ENCODE measurements around the gene HOPX.
"Not testable (repeated sequence)": the region's sequence is repeated elsewhere in the genome, so short reads cannot be mapped to it uniquely, and the experiment has no call there.

The HOPX gene

DNA sequence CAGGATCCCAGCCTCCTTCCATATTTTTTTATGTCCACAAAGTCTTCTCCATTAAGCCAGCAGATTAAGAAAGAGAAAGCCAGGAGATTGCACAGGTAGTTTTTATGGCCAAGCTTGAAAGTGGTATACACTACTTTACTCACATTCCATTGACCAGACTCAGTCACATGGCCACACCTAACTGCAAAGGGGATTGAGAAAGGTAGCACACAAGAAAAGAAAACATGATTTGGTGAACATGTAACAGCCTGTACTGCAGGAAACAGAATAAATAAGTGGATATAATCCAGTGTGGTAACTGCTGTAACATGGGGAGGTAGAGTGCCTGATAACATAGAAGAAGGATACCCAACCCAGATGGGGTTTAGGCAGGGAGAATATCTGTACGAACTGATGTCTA lies 43.9 kb downstream of the HOPX start:
- TF ChIP-seq, protein P1, sequence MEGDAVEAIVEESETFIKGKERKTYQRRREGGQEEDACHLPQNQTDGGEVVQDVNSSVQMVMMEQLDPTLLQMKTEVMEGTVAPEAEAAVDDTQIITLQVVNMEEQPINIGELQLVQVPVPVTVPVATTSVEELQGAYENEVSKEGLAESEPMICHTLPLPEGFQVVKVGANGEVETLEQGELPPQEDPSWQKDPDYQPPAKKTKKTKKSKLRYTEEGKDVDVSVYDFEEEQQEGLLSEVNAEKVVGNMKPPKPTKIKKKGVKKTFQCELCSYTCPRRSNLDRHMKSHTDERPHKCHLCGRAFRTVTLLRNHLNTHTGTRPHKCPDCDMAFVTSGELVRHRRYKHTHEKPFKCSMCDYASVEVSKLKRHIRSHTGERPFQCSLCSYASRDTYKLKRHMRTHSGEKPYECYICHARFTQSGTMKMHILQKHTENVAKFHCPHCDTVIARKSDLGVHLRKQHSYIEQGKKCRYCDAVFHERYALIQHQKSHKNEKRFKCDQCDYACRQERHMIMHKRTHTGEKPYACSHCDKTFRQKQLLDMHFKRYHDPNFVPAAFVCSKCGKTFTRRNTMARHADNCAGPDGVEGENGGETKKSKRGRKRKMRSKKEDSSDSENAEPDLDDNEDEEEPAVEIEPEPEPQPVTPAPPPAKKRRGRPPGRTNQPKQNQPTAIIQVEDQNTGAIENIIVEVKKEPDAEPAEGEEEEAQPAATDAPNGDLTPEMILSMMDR (IDR thresholded peaks at IDR 0.05; ENCODE audit: control insufficient read depth, insufficient read depth, low read depth, low read length, missing control alignments), result no peak
- DNase-seq (ENCODE audit: low read depth), result no peak
- H3K4me3 ChIP-seq (ENCODE audit: control insufficient read depth, low read depth, low read length), result no peak overlapping the region

DNA sequence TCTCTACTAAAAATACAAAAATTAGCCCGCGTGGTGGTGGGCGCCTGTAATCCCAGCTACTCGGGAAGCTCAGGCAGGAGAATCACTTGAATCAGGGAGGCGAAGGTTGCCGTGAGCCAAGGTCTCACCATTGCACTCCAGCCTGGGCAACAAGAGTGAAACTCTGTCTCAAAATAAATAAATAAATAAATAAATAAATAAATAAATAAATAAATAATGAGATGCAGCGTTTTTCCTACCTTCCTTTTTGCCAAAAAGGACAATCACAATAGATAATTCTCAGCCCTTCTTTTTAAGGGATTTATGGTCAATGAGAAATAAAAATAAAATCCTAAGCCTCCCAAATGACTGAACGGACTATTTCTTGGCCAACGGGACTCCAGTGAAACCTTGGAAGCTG lies 46.1 kb downstream of the HOPX start:
- H3K4me3 ChIP-seq (ENCODE audit: control insufficient read depth, low read depth, low read length); DNase-seq (ENCODE audit: low read depth): not testable (repeated sequence)

DNA sequence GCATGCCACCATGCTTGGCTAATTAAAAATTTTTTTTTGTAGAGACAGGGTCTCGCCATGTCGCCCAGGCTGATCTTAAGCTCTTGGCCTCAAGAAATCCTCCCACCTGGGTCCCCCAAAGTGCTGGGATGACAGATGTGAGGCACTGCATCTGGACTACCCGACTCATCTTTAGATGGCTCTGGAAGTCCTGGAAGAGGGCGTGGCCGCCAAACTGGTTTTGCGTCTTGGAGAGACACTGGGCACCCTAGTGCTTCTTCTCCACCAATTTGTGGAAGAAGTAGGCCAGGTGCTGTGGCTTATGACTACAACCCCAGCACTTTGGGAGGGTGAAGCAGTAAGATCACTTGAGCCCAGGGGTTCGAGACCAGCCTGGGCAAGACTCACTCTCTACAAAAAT lies 47.6 kb downstream of the HOPX start:
- DNase-seq (ENCODE audit: low read depth), result no peak
- TF ChIP-seq, protein P1 (IDR thresholded peaks at IDR 0.05; ENCODE audit: control insufficient read depth, insufficient read depth, low read depth, low read length, missing control alignments), result no peak
- H3K4me3 ChIP-seq (ENCODE audit: control insufficient read depth, low read depth, low read length), result no peak overlapping the region

DNA sequence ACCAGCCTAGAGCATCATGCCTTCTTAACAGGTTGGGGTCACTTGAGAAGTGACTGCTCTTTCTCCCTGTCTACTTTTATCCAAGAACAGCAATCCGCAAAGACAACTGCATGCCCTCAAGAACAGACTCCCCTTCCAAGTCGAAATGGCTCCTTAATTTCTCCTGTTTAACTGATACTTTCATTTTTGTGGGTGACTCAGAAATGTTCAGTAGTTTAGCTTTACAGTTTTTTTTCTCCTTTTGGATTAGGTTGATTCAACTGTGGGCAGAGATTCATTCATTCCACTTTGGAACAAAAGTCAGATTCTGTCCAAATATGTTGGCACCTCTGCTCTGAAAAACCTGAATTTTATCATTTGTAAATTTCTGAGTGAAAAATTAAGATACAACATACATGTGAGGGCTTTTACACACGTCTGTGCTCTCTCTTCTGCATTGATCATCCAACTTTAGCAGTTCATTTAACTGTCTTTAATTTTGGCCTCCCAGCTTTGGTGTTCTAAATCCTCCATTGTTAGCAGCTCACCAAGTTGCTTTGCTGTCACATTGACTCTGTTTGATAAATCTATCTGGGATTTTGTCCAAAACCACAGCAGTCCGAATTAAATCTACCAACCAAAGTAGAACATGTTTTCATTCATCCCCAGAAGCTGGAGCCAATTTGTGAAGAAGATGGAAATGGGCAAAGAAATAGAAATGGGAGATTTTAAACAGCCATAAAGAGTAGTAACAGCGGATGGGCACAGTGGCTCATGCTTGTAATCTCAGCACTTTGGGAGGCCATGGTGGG lies 50.0 kb downstream of the HOPX start:
- DNase-seq (ENCODE audit: low read depth), result peak; percentile 21

DNA sequence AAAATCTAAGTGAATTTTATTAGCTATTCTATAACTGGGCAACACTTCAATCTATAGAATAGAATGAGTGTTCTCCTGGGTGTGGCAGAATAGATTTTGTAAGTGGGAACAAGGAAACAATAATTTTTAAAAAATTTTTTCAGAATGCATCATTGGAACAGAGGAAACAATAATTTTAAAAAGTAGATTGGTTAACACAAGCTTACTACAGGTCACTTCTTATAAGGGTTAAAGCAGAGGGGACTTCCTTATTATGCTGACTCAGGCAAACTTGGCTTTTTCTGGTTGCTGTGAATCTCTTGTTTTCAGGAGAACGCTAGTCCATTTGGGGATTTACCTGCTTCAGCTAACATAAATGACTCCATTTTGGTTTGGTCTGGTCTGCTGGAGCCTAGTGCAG lies 52.5 kb downstream of the HOPX start:
- DNase-seq (ENCODE audit: low read depth), result no peak
- TF ChIP-seq, protein P1 (IDR thresholded peaks at IDR 0.05; ENCODE audit: control insufficient read depth, insufficient read depth, low read depth, low read length, missing control alignments), result no peak
- no peak overlapping the region for H3K4me3 ChIP-seq (ENCODE audit: control insufficient read depth, low read depth, low read length)

More for the DNA sequence above, 50.0 kb downstream of the HOPX start:
- TF ChIP-seq, protein P1 (IDR thresholded peaks at IDR 0.05; ENCODE audit: control insufficient read depth, insufficient read depth, low read depth, low read length, missing control alignments), result no peak
- no peak overlapping the region for H3K4me3 ChIP-seq (ENCODE audit: control insufficient read depth, low read depth, low read length)

DNA sequence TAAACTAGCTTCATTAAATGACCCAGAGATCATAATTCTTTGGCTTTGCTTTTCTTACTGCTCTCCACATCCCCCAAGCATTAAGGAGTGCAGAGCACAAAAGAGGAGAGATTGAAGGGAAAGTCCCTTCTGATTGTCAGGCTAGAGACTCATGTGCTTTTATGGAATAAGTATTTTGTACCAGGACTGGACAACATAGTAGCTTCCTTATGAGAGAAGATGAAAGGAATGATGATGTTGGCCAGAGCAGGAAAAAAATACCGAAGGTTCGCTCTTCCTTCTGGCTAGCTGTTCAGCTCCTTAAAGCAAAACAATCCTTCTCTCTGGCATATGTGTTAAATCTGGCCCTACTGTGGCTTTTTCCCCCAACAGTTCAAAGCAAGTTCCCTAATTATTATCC lies 53.1 kb downstream of the HOPX start:
- TF ChIP-seq, protein P1 (IDR thresholded peaks at IDR 0.05; ENCODE audit: control insufficient read depth, insufficient read depth, low read depth, low read length, missing control alignments), result no peak
- no peak overlapping the region for H3K4me3 ChIP-seq (ENCODE audit: control insufficient read depth, low read depth, low read length)

DNA sequence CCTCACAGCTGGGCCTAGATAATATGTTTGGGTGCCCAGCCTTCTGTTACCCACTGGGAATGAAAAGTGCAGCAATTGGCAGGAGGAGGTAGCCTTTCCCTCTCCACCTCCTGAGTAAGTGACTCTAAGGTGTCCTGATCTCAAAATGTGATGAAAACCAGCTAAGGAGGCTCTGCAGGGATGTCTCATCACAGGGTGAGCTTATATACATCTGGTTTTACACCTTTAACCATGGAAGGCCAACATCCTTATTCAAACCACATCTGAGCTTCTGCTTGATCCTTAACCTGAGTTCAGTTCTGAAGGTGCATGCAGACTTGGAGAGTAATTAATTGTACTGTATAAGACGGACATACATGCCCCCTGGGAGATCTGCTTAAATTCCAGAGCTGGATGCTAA lies 53.7 kb downstream of the HOPX start:
- TF ChIP-seq, protein P1 (IDR thresholded peaks at IDR 0.05; ENCODE audit: control insufficient read depth, insufficient read depth, low read depth, low read length, missing control alignments), result no peak
- no peak overlapping the region for H3K4me3 ChIP-seq (ENCODE audit: control insufficient read depth, low read depth, low read length)
- DNase-seq (ENCODE audit: low read depth), result no peak

More for the DNA sequence above, 53.1 kb downstream of the HOPX start:
- DNase-seq (ENCODE audit: low read depth), result no peak

Measured in AG09309 (cell line).